Activated CD4-positive, alpha-beta T cell treated with anti-CD3 and anti-CD28 coated beads for 1 hour (primary cell): Measurements from ENCODE around the gene BAIAP2.
"Not testable (repeated sequence)": the region's sequence is repeated elsewhere in the genome, so short reads cannot be mapped to it uniquely, and the experiment has no call there.

Source experiments
- DNase-seq: peaks from one replicate; pipeline ENCODE4 v3.0.0-alpha.2; 2020

BAIAP2 gene

DNA sequence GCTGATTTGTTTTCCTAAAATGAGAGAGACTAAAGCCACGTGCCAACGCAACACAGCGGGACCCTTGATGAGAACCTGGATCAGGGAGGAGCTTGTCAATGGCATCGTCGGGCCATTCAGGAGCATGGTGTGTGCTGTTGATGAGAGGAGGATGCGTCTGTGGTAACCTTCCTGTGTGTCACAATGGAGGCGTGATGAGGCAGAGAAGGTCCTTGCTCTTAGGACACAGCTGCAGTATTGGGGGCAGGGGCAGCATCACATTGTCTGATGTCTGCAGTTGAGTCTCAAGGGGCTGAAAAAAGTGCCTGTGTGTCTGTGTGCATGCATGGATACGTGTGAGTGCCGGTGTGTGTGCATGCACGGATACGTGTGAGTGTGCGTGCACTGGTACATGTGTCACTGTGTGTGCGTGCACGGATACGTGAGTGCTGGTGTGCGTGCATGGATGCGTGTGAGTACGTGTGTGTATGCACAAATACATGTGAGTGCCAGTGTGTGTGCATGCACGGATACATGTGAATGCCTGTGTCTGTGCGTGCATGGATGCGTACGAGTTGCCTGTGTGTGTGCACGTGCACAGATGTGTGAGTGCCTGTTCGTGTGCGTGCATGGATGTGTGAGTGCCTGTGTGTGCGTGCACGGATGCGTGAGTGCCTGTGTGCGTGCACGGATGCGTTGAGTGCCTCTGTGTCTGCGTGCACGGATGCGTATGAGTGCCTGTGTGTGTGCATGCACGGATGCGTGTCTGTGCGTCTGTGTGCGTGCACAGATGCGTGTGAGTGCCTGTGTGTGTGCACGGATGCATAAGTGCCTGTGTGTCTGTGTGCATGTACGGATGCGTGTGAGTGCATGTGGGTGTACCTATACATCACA is 39.3 kb downstream of the BAIAP2 start:
- DNase-seq, result no peak

DNA sequence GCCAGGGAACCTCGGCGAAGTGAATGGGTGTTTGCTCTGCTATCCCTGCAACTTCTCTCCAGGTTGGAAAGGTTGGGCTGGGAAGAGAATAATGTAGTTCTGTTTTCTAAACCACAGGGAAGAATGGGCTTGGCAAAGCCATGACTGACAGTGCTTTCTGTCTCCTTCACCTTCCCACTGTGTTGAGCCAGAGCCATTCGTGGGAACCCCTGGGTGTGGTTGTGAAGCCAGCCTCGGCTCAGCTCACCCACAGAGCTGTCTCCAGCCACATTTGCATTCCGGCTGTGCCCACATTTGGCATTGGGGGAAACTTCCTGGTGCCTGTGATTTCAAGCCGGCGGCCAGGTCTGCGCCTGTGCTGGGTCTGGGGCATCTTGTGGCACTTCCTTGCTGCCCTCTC is 39.9 kb downstream of the BAIAP2 start:
- DNase-seq, result no peak

- DNase-seq, result no peak
Measured at GRCh38 chr17:81075307-81075706, 40.4 kb downstream of the BAIAP2 start.

GRCh38 chr17:81076141-81076679 is 41.3 kb downstream of the BAIAP2 start:
- no peak for DNase-seq

DNA sequence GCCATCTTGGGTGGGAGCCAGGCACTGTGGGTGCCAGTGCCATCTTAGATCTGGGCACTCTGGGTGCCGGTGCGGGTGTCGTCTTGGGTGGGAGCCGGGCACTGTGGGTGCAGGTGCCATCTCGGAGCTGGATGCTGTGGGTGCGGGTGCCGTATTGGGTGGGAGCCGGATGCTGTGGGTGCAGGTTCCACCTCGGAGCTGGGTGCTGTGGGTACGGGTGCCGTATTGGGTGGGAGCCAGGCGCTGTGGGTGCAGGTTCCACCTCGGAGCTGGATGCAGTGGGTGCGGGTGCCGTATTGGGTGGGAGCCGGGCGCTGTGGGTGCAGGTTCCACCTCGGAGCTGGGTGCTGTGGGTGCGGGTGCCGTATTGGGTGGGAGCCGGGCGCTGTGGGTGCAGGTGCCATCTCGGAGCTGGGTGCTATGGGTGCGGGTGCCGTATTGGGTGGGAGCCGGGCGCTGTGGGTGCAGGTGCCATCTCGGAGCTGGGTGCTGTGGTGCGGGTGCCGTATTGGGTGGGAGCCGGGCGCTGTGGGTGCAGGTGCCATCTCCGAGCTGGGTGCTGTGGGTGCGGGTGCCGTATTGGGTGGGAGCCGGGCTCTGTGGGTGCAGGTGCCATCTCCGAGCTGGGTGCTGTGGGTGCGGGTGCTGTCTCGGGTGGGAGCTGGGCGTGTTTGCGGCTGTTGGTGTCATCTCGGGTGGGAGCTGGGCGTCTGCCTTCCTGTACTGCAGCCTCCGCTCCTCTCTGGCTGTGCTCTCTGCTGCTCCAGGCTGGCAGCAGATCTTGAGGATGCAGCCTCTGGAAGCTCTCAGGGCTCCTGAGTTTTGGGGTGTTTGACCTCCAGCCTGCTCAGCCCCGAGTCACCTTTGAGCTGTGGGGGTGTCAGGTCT is 43.3 kb downstream of the BAIAP2 start:
- DNase-seq, result not testable (repeated sequence)

- DNase-seq, result no peak
Measured at GRCh38 chr17:81080019-81080418, 45.1 kb downstream of the BAIAP2 start.

GRCh38 chr17:81081222-81082176 is 46.5 kb downstream of the BAIAP2 start:
- DNase-seq, result no peak

DNA sequence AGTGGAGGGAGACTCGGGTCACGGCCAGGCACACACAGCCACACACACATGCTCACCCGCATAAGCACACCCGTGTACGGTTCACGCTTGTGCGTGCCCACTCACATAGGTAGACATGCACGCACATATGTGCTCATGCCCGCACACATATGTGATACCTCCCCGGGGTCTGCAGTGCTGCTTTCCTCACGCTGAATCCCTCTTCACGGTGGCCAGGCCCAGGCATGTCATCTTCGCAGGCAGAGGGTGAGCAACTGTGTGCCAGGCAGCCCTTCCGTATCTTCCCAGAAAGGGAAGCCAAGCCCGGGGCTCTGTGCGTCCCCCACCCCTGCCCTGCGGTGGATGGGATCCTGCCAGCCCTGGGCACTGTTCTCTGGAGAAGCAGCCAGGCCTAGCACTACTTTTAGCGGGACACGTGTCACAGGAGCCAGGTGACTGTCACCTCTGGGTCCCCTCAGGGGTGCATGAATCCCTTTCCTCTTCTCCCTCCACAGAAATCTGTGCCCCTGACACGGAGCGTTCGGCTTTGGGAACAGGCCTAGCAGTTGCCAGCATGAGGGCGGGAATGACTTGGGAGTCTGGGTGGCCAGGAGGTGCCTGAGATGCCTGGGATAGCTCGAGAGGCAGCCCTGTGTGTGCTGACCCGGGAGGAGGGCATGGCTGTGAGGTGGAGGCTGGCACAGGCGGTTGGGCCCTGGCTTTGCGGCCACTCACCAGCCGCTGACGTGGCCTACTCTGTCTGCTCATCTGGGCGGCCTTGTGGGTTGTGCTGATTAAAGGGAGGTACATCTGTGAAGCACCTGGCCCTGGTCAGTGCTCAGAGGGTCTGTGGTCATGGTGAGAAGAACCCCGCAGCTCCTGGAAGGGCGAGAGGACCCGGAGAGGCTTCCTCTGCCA is 47.5 kb downstream of the BAIAP2 start:
- no peak for DNase-seq

GRCh38 chr17:81083125-81083765 is 48.3 kb downstream of the BAIAP2 start:
- DNase-seq, result no peak

DNA sequence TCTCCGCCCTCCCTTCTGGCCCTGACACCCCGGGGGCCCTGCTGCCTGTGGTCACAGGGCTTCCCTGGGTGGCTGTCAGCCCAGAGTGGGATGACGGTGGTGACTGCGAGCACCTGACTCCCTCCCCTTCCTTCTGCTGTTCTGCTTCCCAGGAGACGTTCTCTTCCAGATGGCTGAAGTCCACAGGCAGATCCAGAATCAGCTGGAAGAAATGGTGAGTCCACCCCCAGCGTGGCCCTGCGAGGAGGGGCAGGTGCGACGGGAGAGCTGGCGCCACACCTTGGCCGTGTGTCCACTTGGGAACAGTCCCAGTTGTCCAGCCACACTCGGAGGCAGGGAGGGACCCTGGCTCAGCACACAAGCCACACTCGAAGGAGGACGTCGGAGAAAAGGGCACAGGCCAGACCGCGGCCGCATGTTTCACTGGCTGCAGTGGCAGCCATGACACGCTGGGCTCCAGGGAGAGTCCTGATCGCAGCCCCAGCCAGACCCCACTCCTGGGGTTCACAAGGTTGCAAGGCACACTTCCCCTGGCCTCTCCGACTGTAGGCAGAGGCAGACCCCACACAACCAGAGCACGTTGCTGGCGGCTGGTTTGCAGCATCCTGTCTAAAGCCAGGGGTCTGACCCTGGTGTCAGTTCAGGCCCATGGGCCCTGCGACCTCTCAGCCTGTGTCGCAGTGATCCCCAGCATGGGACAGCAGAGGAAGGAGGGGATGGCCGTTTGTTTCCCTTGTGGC is 49.9 kb downstream of the BAIAP2 start:
- no peak for DNase-seq

GRCh38 chr17:81085420-81085911 is 50.5 kb downstream of the BAIAP2 start:
- DNase-seq, result no peak

- DNase-seq, result no peak
Measured at GRCh38 chr17:81086789-81087551, 52.0 kb downstream of the BAIAP2 start.

DNA sequence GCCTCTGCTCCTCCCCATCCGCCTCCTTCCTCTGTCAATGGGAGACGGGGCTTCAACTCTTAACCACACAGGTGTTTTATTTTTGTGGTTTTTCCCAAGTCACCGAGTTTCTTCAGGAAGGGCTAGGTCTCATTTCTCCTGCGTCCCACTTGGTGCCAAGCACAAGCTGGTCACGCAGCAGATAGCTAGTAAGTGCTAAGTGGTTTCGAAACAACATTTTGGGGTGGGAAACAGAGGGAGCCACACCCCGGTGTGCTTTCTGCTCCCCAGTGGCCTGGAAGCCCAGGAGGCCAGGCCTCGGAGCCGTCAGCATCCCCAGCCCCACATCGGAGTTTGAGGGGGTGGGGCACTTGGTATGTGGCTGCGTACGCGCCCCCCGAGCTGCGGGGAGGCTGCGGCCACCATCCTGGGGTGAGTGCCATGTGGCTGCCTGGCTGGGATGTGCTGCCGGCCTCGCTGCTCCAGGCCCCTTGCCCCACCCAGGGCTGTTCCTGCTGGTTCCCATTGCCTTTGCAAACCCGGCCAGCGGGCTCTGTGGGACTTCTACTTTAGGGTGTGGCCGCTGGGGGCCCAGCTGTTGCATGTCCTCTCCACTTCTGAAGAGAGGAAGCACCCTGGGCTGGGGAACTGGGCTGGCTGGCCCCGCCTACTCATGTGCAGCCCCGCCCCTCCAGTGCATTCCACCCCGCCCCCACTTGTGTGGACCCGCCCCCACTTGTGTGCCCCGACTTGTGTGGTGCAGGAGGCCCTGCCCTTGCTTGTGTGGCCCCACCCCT is 55.6 kb downstream of the BAIAP2 start:
- DNase-seq, result no peak

- no peak for DNase-seq
Measured at GRCh38 chr17:81091154-81091553, 56.2 kb downstream of the BAIAP2 start.

GRCh38 chr17:81091774-81092517 is 57.0 kb downstream of the BAIAP2 start:
- DNase-seq, result no peak

DNA sequence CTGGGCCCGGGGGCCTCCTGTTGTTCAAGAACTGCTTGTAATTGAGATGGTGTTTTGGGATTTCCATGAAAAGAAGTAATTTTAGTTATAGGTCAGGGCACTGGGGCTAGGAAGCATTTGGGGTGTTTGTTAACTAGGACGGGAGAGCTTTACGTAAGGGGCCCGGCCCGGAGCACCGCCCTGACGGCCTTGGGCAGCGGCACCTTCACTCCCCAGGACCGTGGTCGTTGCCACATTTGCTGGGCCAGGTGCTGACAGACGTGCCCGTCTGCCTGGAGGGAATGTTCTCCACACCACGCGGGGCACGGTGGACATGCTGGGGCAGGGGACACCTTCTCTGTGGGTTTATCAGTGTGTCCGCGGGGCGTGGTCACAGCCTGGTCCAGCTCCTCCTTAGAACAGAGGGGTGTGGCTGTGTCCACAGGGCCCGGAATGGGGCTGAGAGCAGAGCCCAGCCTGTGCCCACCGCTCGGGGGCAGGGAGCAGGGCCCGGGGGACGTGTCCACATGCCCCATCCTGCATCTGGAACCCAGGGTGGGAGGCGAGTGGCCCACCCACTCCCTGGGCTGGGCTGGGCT is 57.7 kb downstream of the BAIAP2 start:
- DNase-seq, result no peak
